ENCODE data around the gene YBX2.

The YBX2 gene

GRCh38 chr17:7279448-7279847 lies 15.0 kb downstream of the YBX2 start:
- no peak for DNase-seq (ENCODE audit: extremely low read depth in 1 of 2, low read depth in 1 of 2)

GRCh38 chr17:7266784-7267183 lies 27.7 kb downstream of the YBX2 start:
- no peak for DNase-seq (ENCODE audit: extremely low read depth in 1 of 2, low read depth in 1 of 2)

- DNase-seq (ENCODE audit: extremely low read depth in 1 of 2, low read depth in 1 of 2): no peak
Observed at GRCh38 chr17:7263801-7264078, 30.7 kb downstream of the YBX2 start.

GRCh38 chr17:7262935-7263800 lies 31.3 kb downstream of the YBX2 start:
- no peak for DNase-seq (ENCODE audit: extremely low read depth in 1 of 2, low read depth in 1 of 2)

- no peak for DNase-seq (ENCODE audit: extremely low read depth in 1 of 2, low read depth in 1 of 2)
Observed at GRCh38 chr17:7262192-7262934, 32.1 kb downstream of the YBX2 start, which contains the start of gene CLDN7. CLDN7 (minus strand) TSS chr17:7262478; CDS start chr17:7262043, 435 bp downstream.

- DNase-seq (ENCODE audit: extremely low read depth in 1 of 2, low read depth in 1 of 2): no peak
Observed at GRCh38 chr17:7261379-7262191, 32.9 kb downstream of the YBX2 start.

- DNase-seq (ENCODE audit: extremely low read depth in 1 of 2, low read depth in 1 of 2): no peak
Observed at GRCh38 chr17:7260651-7261378, 33.6 kb downstream of the YBX2 start.

- DNase-seq (ENCODE audit: extremely low read depth in 1 of 2, low read depth in 1 of 2): no peak
Observed at GRCh38 chr17:7260151-7260550, 34.3 kb downstream of the YBX2 start.

- no peak for DNase-seq (ENCODE audit: extremely low read depth in 1 of 2, low read depth in 1 of 2)
Observed at GRCh38 chr17:7259555-7259889, 34.9 kb downstream of the YBX2 start.

GRCh38 chr17:7258731-7259554 lies 35.5 kb downstream of the YBX2 start:
- DNase-seq (ENCODE audit: extremely low read depth in 1 of 2, low read depth in 1 of 2): no peak

- DNase-seq (ENCODE audit: extremely low read depth in 1 of 2, low read depth in 1 of 2): no peak
Observed at GRCh38 chr17:7256766-7257456, 37.5 kb downstream of the YBX2 start.

GRCh38 chr17:7254511-7254910 lies 39.9 kb downstream of the YBX2 start:
- no peak for DNase-seq (ENCODE audit: extremely low read depth in 1 of 2, low read depth in 1 of 2)

- no peak for DNase-seq (ENCODE audit: extremely low read depth in 1 of 2, low read depth in 1 of 2)
Observed at GRCh38 chr17:7253082-7253481, 41.4 kb downstream of the YBX2 start.

- DNase-seq (ENCODE audit: extremely low read depth in 1 of 2, low read depth in 1 of 2): peak in 1 of 2 donors; percentile 99
Observed at GRCh38 chr17:7252176-7253043, 42.0 kb downstream of the YBX2 start, which contains the start of gene ELP5. ELP5 (plus strand) TSS chr17:7252215; CDS start chr17:7252551, 336 bp downstream.

GRCh38 chr17:7251661-7252175 lies 42.7 kb downstream of the YBX2 start, which contains the start of gene CTDNEP1:
CTDNEP1 (minus strand) TSS chr17:7251734; CDS start chr17:7251296, 438 bp downstream.
- peak; percentile 65 to 98 for DNase-seq (ENCODE audit: extremely low read depth in 1 of 2, low read depth in 1 of 2)

- DNase-seq (ENCODE audit: extremely low read depth in 1 of 2, low read depth in 1 of 2): no peak
Observed at GRCh38 chr17:7250695-7251627, 43.5 kb downstream of the YBX2 start.

GRCh38 chr17:7249830-7250229 lies 44.6 kb downstream of the YBX2 start:
- no peak for DNase-seq (ENCODE audit: extremely low read depth in 1 of 2, low read depth in 1 of 2)
